Measurements from ENCODE around the gene CCDC142. TPM values are rescaled to one million over a fixed set of nuclear protein-coding genes. Genes with fewer than 3 reads are reported as not detected.

CCDC142 gene
- total RNA-seq, 1 experiment from 2014 or later, result 19.8 TPM

GRCh38 chr2:74499940-74500577 is 17.3 kb upstream of the CCDC142 start:
- Histone ChIP-seq H3K4me3 (no peak overlapping the region), H3K4me2 (no peak overlapping the region)
- CTCF ChIA-PET, result no interaction called here

GRCh38 chr2:74499267-74499939 is 16.6 kb upstream of the CCDC142 start, which contains the start of gene LBX2:
Gene LBX2, minus strand, starts transcription at chr2:74499603. Its CDS starts 66 bp downstream, at chr2:74499537.
- Histone ChIP-seq H3K27ac (no peak within 1 kb of the TSS), H3K36me3 (ENCODE audit: low read depth) (0 out of 2 replicates have a peak, but pooled peaks cover under 1% of the 10 kb centered on the region), H3F3A (ENCODE audit: insufficient read depth, low read depth) (peaks cover 20% of the 10 kb centered on the region; the same call in 1 of the 2 replicates), H2AFZ (peak within 1 kb of the TSS; percentile 88), H3K9me2 (ENCODE audit: insufficient read depth) (no peaks in the 10 kb centered on the region), H3K4me3 (peak within 1 kb of the TSS; percentile 62), H3K79me2 (ENCODE audit: low read depth) (peaks cover 10% of the 10 kb centered on the region; the same call in 1 of the 2 replicates), H3K4me2 (peak within 1 kb of the TSS; percentile 88), H3K9me3 (ENCODE audit: insufficient read depth, low read depth) (no peaks in the 10 kb centered on the region), H4K20me1 (ENCODE audit: insufficient read depth) (no peaks in the 10 kb centered on the region), H3K27me3 (ENCODE audit: insufficient read depth, low read depth) (no peaks in the 10 kb centered on the region), H3K4me1 (replicated peaks; ENCODE audit: insufficient read depth) (peaks cover 16% of the 10 kb centered on the region)
- TF ChIP-seq EZH2 (IDR thresholded peaks at IDR 0.05; ENCODE audit: low read depth) (no peak), CTCF (conservative IDR thresholded peaks at IDR 0.05) (no peak)
- DNase-seq, result no peak
- CTCF ChIA-PET, result no interaction called here
- POLR2A ChIA-PET (ENCODE audit: unreplicated experiment), result interaction anchor here (0.5 kb wide), 1 partner anchor 28 kb away, joined by 8 read pairs; no protein-coding TSS in a partner anchor
- no TSS peak for BruUV-seq (replicated peaks)
- intact Hi-C loops (cut with micrococcal nuclease; ENCODE audit: unreplicated experiment), result no loop called here

More at GRCh38 chr2:74499940-74500577, 17.3 kb upstream of the CCDC142 start:
- Histone ChIP-seq H3K9me2 (ENCODE audit: insufficient read depth) (no peaks in the 10 kb centered on the region), H3K79me2 (ENCODE audit: low read depth) (peaks cover 10% of the 10 kb centered on the region; the same call in 1 of the 2 replicates), H4K20me1 (ENCODE audit: insufficient read depth) (no peaks in the 10 kb centered on the region), H3F3A (ENCODE audit: insufficient read depth, low read depth) (peaks cover 26% of the 10 kb centered on the region; the same call in 1 of the 2 replicates), H3K9me3 (ENCODE audit: insufficient read depth, low read depth) (no peaks in the 10 kb centered on the region), H2AFZ (no peak overlapping the region), H3K4me1 (replicated peaks; ENCODE audit: insufficient read depth) (peaks cover 17% of the 10 kb centered on the region), H3K36me3 (ENCODE audit: low read depth) (0 out of 2 replicates have a peak, but pooled peaks cover 5% of the 10 kb centered on the region), H3K27ac (no peak overlapping the region), H3K27me3 (ENCODE audit: insufficient read depth, low read depth) (no peaks in the 10 kb centered on the region)
- BruUV-seq (replicated peaks), result no TSS peak
- POLR2A ChIA-PET (ENCODE audit: unreplicated experiment), result no interaction called here
- DNase-seq, result no peak
- intact Hi-C loops (cut with micrococcal nuclease; ENCODE audit: unreplicated experiment), result loop anchor here (10.0 kb wide), 1 partner anchor 345 kb away; no protein-coding TSS in a partner anchor
- no peak for TF ChIP-seq EZH2 (IDR thresholded peaks at IDR 0.05; ENCODE audit: low read depth)
- TF ChIP-seq CTCF (conservative IDR thresholded peaks at IDR 0.05), result no peak

- ChIA-PET CTCF (interaction anchor here (0.7 kb wide), 1 partner anchor 90 kb away, joined by 4 read pairs; no protein-coding TSS in a partner anchor), POLR2A (ENCODE audit: unreplicated experiment) (interaction anchor here (0.5 to 0.6 kb wide), 2 partner anchors 27 to 40 kb away, joined by 4 to 8 read pairs; partner anchors contain the start of gene WBP1)
- H3K79me2 ChIP-seq (ENCODE audit: low read depth), result peaks cover 10% of the 10 kb centered on the region; the same call in 1 of the 2 replicates
- no peaks in the 10 kb centered on the region for H3K9me2 ChIP-seq (ENCODE audit: insufficient read depth)
- peak overlapping the region; percentile 62 for H3K4me3 ChIP-seq
- peak overlapping the region; percentile 88 for H2AFZ ChIP-seq
- intact Hi-C loops (cut with micrococcal nuclease; ENCODE audit: unreplicated experiment), result no loop called here
- no peaks in the 10 kb centered on the region for H3K36me3 ChIP-seq (ENCODE audit: low read depth)
- H4K20me1 ChIP-seq (ENCODE audit: insufficient read depth), result no peaks in the 10 kb centered on the region
- H3K4me1 ChIP-seq (replicated peaks; ENCODE audit: insufficient read depth), result peaks cover 16% of the 10 kb centered on the region
- peaks cover 16% of the 10 kb centered on the region; the same call in 1 of the 2 replicates for H3F3A ChIP-seq (ENCODE audit: insufficient read depth, low read depth)
- H3K9me3 ChIP-seq (ENCODE audit: insufficient read depth, low read depth), result no peaks in the 10 kb centered on the region
- peak overlapping the region; percentile 88 for H3K4me2 ChIP-seq
- BruUV-seq (replicated peaks), result TSS peak; percentile 39
- H3K27me3 ChIP-seq (ENCODE audit: insufficient read depth, low read depth), result no peaks in the 10 kb centered on the region
- peak overlapping the region; percentile 27; the same call in 1 of the 2 replicates for H3K27ac ChIP-seq
- DNase-seq, result peak; percentile 34 to 58
- no peak for TF ChIP-seq EZH2 (IDR thresholded peaks at IDR 0.05; ENCODE audit: low read depth)
- no peak for TF ChIP-seq CTCF (conservative IDR thresholded peaks at IDR 0.05)
Measured at GRCh38 chr2:74498500-74499266, 15.9 kb upstream of the CCDC142 start.
